Measurements from ENCODE around the gene WASHC1.
A peak's percentile ranks its signal among the peaks of the same experiment; 100 is the strongest.
"Not testable (repeated sequence)": the region's sequence is repeated elsewhere in the genome, so short reads cannot be mapped to it uniquely, and the experiment has no call there.

The WASHC1 gene

GRCh38 chr9:14129-14809 is 15.0 kb downstream of the WASHC1 start:
- DNase-seq (ENCODE audit: low read depth in 2 of 3, low spot score in 1 of 3), result not testable (repeated sequence)

- peak; percentile 71 to 86 (median 83) for DNase-seq (ENCODE audit: low read depth in 2 of 3, low spot score in 1 of 3)
Observed at GRCh38 chr9:11206-11605, 18.1 kb downstream of the WASHC1 start.

GRCh38 chr9:10653-11053 is 18.6 kb downstream of the WASHC1 start:
- DNase-seq (ENCODE audit: low read depth in 2 of 3, low spot score in 1 of 3), result not testable (repeated sequence)

GRCh38 chr9:10207-10606 is 19.0 kb downstream of the WASHC1 start:
- DNase-seq (ENCODE audit: low read depth in 2 of 3, low spot score in 1 of 3), result not testable (repeated sequence)
